Measurements from ENCODE around the gene FCHSD2.

DNA sequence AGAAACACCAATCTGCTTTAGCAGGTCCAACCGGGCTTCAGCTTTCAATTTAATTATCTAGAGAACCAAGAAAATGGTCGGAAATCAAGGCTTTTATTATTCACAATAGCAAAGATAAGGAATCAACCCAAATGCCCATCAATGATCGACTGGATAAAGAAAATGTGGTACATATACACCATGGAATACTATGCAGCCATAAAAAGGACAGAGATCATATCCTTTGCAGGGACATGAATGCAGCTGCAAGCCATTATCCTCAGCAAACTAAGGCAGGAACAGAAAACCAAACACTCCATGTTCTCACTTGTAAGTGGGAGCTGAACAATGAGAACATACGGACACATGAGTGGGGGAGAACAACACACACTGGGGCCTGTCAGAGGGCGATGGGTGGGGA lies 274.1 kb downstream of the FCHSD2 start:
- TF ChIP-seq, protein P1, sequence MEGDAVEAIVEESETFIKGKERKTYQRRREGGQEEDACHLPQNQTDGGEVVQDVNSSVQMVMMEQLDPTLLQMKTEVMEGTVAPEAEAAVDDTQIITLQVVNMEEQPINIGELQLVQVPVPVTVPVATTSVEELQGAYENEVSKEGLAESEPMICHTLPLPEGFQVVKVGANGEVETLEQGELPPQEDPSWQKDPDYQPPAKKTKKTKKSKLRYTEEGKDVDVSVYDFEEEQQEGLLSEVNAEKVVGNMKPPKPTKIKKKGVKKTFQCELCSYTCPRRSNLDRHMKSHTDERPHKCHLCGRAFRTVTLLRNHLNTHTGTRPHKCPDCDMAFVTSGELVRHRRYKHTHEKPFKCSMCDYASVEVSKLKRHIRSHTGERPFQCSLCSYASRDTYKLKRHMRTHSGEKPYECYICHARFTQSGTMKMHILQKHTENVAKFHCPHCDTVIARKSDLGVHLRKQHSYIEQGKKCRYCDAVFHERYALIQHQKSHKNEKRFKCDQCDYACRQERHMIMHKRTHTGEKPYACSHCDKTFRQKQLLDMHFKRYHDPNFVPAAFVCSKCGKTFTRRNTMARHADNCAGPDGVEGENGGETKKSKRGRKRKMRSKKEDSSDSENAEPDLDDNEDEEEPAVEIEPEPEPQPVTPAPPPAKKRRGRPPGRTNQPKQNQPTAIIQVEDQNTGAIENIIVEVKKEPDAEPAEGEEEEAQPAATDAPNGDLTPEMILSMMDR (IDR thresholded peaks at IDR 0.05) = no peak
- TF ChIP-seq POLR2A (IDR thresholded peaks at IDR 0.05) (no peak), EP300 (IDR thresholded peaks at IDR 0.05) (no peak)

Measured in upper lobe of left lung (tissue), 4 donors.